D721Med (cell line): ENCODE measurements around the gene AGAP1.

Experiments used
- DNase-seq: peaks from one replicate; pipeline ENCODE4 v3.0.0; 2011; ENCODE audit warnings: low spot score; ENCODE audit not compliant: insufficient read length
- FAIRE-seq: peaks from 2 replicates; lab custom pipeline; 2011; peaks lifted over from hg19 to GRCh38; lab: Jason Lieb, UNC
- TF ChIP-seq, protein P1 (sequence below): IDR thresholded peaks from 2 replicates; pipeline ENCODE4 v1.5.1; 2012; ENCODE audit warnings: mild to moderate bottlenecking, control low read depth; ENCODE audit not compliant: insufficient read depth; ENCODE audit errors: missing control alignments

The AGAP1 gene

GRCh38 chr2:235864302-235864701 is 370.5 kb downstream of the AGAP1 start:
- TF ChIP-seq, protein P1, sequence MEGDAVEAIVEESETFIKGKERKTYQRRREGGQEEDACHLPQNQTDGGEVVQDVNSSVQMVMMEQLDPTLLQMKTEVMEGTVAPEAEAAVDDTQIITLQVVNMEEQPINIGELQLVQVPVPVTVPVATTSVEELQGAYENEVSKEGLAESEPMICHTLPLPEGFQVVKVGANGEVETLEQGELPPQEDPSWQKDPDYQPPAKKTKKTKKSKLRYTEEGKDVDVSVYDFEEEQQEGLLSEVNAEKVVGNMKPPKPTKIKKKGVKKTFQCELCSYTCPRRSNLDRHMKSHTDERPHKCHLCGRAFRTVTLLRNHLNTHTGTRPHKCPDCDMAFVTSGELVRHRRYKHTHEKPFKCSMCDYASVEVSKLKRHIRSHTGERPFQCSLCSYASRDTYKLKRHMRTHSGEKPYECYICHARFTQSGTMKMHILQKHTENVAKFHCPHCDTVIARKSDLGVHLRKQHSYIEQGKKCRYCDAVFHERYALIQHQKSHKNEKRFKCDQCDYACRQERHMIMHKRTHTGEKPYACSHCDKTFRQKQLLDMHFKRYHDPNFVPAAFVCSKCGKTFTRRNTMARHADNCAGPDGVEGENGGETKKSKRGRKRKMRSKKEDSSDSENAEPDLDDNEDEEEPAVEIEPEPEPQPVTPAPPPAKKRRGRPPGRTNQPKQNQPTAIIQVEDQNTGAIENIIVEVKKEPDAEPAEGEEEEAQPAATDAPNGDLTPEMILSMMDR: no peak
- DNase-seq: no peak
- FAIRE-seq: no peak

DNA sequence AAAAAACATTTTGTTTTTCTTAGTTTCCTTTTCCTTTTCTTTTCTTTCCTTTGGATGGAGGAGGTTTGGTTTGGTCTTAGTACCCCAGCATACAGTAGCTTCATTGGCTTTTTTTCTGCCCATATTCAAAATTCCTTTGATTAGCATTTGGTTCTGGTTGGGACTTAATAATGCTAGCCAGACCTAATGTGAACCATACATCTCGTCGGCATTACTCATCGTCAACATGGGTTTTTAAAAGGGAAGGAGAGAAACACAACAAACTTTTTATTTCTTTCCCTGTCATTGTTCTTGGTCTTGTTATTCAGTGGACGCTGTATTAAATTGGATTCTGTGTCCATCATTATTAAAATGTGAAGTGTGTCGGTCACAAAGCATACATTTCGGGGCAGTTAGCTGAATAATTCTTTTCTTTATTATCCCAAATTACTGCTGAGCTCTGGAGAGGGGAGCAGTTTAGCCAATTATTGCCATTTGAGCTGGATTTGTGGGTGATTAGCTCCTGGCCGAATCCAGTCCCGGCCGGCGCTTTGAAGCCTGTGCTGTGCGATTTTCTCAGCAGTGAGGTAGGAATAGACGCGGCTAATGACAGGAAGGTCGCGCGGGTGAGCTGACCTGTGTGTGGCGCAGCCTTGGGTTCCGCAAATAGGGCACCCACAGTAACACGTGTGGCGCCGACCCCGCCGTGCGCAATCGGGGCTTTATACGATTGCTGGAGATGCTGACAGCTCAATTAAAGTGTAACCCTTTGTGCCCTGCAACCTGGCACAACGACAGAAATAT is 371.1 kb downstream of the AGAP1 start:
- FAIRE-seq (no peak), DNase-seq (no peak)
- TF ChIP-seq, protein P1: no peak

- FAIRE-seq: no peak
- no peak for DNase-seq
- TF ChIP-seq, protein P1: no peak
Measured at GRCh38 chr2:235866373-235866772, 372.5 kb downstream of the AGAP1 start.

GRCh38 chr2:235868224-235868623 is 374.4 kb downstream of the AGAP1 start:
- TF ChIP-seq, protein P1: no peak
- no peak for FAIRE-seq
- no peak for DNase-seq

DNA sequence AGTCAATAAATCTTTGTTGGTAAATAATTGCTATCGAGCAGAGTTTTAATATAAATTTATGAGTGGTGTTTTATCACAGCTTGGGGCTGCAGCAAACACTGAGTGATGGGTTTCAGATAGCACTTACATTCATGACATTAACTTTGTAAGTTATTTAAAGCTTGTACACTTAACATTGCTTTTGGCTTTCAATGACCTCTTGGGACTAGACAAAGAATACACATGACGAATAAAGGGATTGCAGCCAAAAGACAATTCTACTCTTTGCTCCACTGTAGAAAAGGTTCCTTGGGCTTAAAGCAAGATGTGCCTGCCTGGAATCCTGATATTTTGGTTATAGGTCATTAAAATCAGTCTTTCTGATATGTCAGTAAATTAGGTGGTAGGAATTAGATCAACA is 374.8 kb downstream of the AGAP1 start:
- no peak for DNase-seq
- TF ChIP-seq, protein P1: no peak
- no peak for FAIRE-seq

DNA sequence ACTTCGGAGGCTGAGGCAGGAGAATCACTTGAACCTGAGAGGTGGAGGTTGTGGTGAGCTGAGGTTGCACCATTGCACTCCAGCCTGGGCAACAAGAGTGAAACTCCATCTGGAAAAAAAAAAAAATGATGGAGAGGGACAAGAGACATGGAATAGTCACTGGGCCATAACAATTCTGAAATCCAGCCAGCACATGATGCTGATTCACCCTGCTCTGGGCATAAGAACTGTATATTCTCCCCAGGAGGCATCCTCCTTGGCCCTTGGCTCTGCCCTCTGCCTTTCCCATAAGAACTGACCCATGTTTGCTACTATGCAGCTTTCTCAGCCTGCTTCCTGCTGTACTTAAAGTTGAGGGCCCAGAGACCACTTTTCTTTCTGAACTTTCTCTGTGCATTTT is 376.7 kb downstream of the AGAP1 start:
- TF ChIP-seq, protein P1: no peak
- no peak for FAIRE-seq
- no peak for DNase-seq

DNA sequence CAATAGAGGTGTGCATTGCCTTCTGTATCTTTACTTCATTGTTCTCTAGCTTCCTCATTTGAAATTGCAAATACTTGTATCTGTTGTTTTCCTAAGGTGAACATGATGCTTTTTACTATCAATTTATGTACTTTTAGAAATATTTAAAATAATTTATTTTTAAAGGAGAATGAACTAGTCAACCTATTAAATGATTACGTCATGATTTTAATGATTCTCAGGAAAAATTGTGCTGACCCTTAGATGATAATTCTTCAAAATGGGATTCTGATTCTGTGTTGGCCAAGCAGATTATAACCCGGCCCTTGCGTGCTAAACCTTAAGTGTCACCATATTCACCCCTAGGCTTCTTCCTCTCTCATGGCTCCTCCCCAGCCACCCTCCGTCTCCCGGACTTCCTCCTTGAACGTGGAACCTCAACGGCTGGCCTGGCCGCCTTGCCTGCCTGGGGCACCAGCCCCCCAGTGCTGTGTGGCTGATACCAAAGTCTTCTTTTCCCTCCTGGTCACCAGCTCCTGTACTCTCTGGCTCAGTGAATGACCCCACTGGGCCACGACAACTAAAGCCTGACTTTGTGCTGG is 382.3 kb downstream of the AGAP1 start:
- TF ChIP-seq, protein P1: no peak
- no peak for DNase-seq
- FAIRE-seq: no peak
